Ishikawa (cell line): Measurements from ENCODE around the gene EFHD2.

Experiments
- CEBPB ChIP-seq: IDR thresholded peaks from 2 replicates; pipeline ENCODE4 v1.6.1; 2012
- CREB1 ChIP-seq: IDR thresholded peaks from 2 replicates; pipeline ENCODE4 v1.6.1; 2012; ENCODE audit warnings: low read depth
- EGR1 ChIP-seq: IDR thresholded peaks from 2 replicates; pipeline ENCODE4 v1.6.1; 2012
- EP300 ChIP-seq: IDR thresholded peaks from 2 replicates; pipeline ENCODE4 v1.6.1; 2012; ENCODE audit warnings: borderline replicate concordance
- FOXM1 ChIP-seq: IDR thresholded peaks from 2 replicates; pipeline ENCODE4 v1.6.1; 2012; ENCODE audit warnings: low read depth, borderline replicate concordance
- NFIC ChIP-seq: IDR thresholded peaks from 2 replicates; pipeline ENCODE4 v1.6.1; 2012
- RAD21 ChIP-seq: IDR thresholded peaks from 2 replicates; pipeline ENCODE4 v1.6.1; 2012; ENCODE audit warnings: low read depth
- TAF1 ChIP-seq: IDR thresholded peaks from 2 replicates; pipeline ENCODE4 v1.6.1; 2012; ENCODE audit warnings: low read depth, mild to moderate bottlenecking
- TCF12 ChIP-seq: IDR thresholded peaks from 2 replicates; pipeline ENCODE4 v1.6.1; 2012; ENCODE audit warnings: low read depth
- TEAD4 ChIP-seq: IDR thresholded peaks from 2 replicates; pipeline ENCODE4 v1.6.1; 2012
- YY1 ChIP-seq: IDR thresholded peaks from 2 replicates; pipeline ENCODE4 v1.6.1; 2012; ENCODE audit warnings: low read depth
- ZBTB7A ChIP-seq: IDR thresholded peaks from 2 replicates; pipeline ENCODE4 v1.6.1; 2012; ENCODE audit warnings: low read depth
- TF ChIP-seq, protein P1 (sequence below): IDR thresholded peaks from 2 replicates; pipeline ENCODE4 v1.6.1; 2012
- TF ChIP-seq, protein P2 (sequence below): IDR thresholded peaks from 2 replicates; pipeline ENCODE4 v1.6.1; 2012
- TF ChIP-seq, protein P3 (sequence below): IDR thresholded peaks from 2 replicates; pipeline ENCODE4 v1.6.1; 2012; ENCODE audit warnings: low read depth, mild to moderate bottlenecking

The EFHD2 gene

DNA sequence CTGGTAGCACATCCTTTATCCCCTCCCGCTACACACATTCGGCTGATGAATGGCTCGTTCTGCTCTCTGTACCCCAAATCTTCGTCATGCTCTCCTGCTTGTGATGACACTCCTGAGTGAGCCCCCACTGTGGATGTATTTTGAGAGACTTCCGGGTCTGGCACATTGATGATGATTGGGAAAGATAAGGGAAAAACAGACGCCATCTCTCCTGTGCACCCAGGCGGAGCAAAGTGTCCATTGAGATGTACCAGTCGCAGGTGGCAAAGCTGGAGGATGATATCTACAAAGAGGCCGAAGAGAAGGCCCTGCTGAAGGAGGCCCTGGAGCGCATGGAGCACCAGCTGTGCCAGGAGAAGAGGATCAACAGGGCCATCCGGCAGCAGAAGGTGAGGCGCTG is 27.9 kb upstream of the EFHD2 start:
- TF ChIP-seq EGR1 (no peak), TEAD4 (no peak), EP300 (no peak), YY1 (no peak), TCF12 (no peak), TAF1 (no peak), RAD21 (no peak), NFIC (no peak), CREB1 (no peak), CEBPB (no peak), FOXM1 (no peak), ZBTB7A (no peak)
- TF ChIP-seq, protein P1, sequence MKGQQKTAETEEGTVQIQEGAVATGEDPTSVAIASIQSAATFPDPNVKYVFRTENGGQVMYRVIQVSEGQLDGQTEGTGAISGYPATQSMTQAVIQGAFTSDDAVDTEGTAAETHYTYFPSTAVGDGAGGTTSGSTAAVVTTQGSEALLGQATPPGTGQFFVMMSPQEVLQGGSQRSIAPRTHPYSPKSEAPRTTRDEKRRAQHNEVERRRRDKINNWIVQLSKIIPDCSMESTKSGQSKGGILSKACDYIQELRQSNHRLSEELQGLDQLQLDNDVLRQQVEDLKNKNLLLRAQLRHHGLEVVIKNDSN: no peak
- TF ChIP-seq, protein P2, sequence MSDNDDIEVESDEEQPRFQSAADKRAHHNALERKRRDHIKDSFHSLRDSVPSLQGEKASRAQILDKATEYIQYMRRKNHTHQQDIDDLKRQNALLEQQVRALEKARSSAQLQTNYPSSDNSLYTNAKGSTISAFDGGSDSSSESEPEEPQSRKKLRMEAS: no peak
- TF ChIP-seq, protein P3, sequence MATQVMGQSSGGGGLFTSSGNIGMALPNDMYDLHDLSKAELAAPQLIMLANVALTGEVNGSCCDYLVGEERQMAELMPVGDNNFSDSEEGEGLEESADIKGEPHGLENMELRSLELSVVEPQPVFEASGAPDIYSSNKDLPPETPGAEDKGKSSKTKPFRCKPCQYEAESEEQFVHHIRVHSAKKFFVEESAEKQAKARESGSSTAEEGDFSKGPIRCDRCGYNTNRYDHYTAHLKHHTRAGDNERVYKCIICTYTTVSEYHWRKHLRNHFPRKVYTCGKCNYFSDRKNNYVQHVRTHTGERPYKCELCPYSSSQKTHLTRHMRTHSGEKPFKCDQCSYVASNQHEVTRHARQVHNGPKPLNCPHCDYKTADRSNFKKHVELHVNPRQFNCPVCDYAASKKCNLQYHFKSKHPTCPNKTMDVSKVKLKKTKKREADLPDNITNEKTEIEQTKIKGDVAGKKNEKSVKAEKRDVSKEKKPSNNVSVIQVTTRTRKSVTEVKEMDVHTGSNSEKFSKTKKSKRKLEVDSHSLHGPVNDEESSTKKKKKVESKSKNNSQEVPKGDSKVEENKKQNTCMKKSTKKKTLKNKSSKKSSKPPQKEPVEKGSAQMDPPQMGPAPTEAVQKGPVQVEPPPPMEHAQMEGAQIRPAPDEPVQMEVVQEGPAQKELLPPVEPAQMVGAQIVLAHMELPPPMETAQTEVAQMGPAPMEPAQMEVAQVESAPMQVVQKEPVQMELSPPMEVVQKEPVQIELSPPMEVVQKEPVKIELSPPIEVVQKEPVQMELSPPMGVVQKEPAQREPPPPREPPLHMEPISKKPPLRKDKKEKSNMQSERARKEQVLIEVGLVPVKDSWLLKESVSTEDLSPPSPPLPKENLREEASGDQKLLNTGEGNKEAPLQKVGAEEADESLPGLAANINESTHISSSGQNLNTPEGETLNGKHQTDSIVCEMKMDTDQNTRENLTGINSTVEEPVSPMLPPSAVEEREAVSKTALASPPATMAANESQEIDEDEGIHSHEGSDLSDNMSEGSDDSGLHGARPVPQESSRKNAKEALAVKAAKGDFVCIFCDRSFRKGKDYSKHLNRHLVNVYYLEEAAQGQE: no peak

DNA sequence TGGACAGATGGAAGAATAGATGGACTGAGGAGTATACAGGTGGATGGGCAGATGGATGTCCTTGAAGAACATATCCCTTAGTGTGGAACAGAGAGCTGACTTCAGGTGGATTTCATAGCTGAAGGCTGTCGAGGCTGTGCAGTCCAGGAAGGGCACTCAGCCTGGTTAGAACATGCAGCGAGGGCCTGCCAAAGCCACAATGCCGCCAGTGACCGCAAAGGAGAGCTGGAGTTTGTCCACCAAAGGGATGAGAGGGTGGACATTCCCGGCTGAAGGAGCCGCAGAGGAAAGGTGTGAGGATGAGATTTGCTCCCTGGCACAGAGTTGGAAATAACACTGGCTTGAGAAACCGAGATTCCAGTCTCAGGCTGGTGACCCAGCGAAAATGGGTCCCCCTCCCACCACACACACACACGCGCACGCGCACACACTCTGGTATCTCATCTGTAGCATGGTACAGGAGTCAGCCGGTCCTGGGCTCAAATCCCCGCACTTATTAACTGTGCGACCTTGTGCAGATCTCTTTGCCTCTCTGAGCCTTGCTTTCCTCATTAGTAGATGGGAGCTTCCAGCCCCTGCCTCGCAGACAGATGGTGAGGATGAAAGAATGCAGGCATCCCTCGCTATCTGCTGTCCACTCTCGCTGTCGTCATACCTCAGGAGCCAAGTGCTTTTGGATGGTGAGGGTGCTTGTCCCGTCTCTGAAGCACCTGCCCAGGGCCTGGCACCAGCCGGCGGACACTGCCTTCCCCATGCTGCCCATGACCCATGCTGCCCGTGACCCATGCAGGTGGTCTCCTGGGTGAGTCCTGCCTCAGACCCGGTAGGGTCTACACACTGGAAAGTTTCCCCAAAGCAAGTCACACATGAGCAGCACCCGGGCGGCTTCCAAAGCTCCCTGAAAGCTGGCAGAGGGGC is 26.8 kb upstream of the EFHD2 start:
- TF ChIP-seq EP300 (no peak), ZBTB7A (no peak), TEAD4 (no peak), TCF12 (no peak), CEBPB (no peak), NFIC (no peak)

DNA sequence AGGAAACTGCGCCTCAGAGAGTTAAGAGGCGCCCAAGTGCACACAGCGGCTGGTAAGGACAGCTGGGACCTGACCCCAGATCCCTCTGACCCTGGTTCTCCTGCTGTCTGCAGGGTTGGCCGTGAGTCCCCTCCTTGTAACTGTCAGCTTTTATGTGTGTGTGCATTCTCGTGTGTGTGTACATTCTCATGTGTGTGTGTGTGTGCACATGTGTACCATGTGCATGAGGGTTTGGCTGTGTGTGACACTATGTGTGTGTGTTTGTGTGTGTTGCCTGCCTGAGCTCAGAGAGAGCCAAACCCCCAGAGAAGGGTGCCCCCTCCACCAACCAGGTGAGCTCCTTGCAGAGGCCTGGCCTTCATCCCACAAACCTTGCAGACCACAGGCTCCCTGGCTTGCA is 25.9 kb upstream of the EFHD2 start:
- TF ChIP-seq CREB1: no peak
- no peak for TF ChIP-seq TCF12
- TF ChIP-seq EGR1: no peak

DNA sequence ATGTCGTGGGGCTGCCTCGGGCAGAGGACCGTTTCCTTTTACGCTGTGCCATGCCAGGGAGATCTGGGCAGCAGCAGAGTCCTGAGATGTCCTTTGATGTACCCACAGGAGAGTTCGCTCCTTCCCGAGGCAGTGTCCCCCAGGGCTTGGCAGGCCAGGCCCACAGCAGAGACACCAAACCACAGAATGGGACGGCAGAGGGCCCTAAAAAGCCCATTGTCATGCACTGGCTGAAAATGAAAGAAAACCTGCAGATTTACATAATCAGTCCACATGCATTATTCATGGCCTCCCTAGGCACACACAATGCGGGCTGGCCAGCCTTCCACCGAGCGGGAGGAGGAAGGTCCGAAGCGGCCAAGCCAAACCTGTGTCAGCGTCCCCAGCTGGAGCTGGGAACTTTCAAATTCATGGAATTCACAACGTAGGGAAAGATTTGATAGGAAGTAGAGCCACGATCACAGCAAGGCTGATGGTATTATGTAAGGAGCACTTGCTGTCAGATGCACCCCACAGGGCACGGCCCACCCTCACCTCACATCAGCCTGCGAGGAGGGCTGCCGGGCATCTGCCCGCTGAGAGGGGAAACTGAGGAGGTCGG is 25.3 kb upstream of the EFHD2 start:
- TF ChIP-seq, protein P2: no peak
- no peak for TF ChIP-seq CREB1
- no peak for TF ChIP-seq NFIC
- no peak for TF ChIP-seq TAF1
- no peak for TF ChIP-seq YY1
- no peak for TF ChIP-seq ZBTB7A
- TF ChIP-seq EP300: no peak
- TF ChIP-seq, protein P1: no peak
- TF ChIP-seq, protein P3: no peak
- no peak for TF ChIP-seq TCF12
- no peak for TF ChIP-seq CEBPB
- no peak for TF ChIP-seq RAD21
- no peak for TF ChIP-seq FOXM1
- TF ChIP-seq EGR1: no peak
- no peak for TF ChIP-seq TEAD4

DNA sequence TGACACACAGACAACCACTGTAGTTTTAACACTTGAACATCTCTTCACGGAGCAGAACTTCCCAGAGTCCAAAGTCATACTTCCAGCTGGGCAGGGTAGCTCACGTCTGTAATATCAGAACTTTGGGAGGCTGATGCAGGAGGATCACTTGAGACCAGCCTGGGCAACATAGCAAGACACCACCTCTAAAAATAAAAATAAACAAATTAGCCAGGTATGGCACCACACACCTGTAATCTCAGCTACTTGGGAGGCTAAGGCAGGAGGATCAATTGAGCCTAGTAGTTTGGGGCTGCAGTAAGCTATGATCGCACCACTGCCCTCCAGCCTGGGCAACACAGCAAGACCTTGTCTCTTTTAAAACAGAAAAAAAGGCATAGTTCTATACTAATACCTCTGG is 24.3 kb upstream of the EFHD2 start:
- no peak for TF ChIP-seq TAF1
- TF ChIP-seq TCF12: no peak
- no peak for TF ChIP-seq TEAD4
- no peak for TF ChIP-seq RAD21
- TF ChIP-seq FOXM1: no peak
- TF ChIP-seq, protein P3: no peak
- no peak for TF ChIP-seq EGR1
- no peak for TF ChIP-seq EP300
- no peak for TF ChIP-seq YY1
- TF ChIP-seq, protein P1: no peak
- TF ChIP-seq, protein P2: no peak
- no peak for TF ChIP-seq NFIC
- no peak for TF ChIP-seq CREB1
